Natural killer cell (primary cell): ENCODE results near the gene ABHD3. TPM values are rescaled to one million over a fixed set of nuclear protein-coding genes. Genes with fewer than 3 reads are reported as not detected.
"Not testable (repeated sequence)": the region's sequence is repeated elsewhere in the genome, so short reads cannot be mapped to it uniquely, and the experiment has no call there.

Experiments used
- ATAC-seq, 3 donors: fragments of 150-1000 bp in 2 of 3; fragments of 200-7000 bp in 1 of 3; cut with Tn5 transposase; 1 replicate in 1 of 3; 2 replicates in 2 of 3; pipeline ENCODE4 v1.10.0; 2021; ENCODE audit warnings: mild to moderate bottlenecking in 2 of 3, moderate library complexity in 2 of 3
- DNase-seq, 2 donors: peaks; one replicate each; pipeline versions ENCODE4 v3.0.0 to v3.0.0-alpha.2; 2013 to 2021; ENCODE audit warnings: mixed read lengths in 1 of 2
- H3K27ac ChIP-seq: one replicate; pipeline ENCODE4 v1.5.1; 2013; ENCODE audit warnings: mild to moderate bottlenecking, low read length
- H3K27me3 ChIP-seq: one replicate; pipeline ENCODE4 v1.6.1; 2013; ENCODE audit warnings: low read length; ENCODE audit not compliant: control insufficient read depth, insufficient read depth
- H3K36me3 ChIP-seq: one replicate; pipeline ENCODE4 v1.6.1; 2013; ENCODE audit warnings: low read length; ENCODE audit not compliant: control insufficient read depth, insufficient read depth
- H3K4me1 ChIP-seq: one replicate; pipeline ENCODE4 v1.6.1; 2013; ENCODE audit warnings: low read length; ENCODE audit not compliant: control insufficient read depth, insufficient read depth
- H3K4me3 ChIP-seq: one replicate; pipeline ENCODE4 v1.5.1; 2013; ENCODE audit warnings: low read length
- H3K9me3 ChIP-seq: one replicate; pipeline ENCODE4 v1.6.1; 2013; ENCODE audit warnings: low read length; ENCODE audit not compliant: control insufficient read depth, insufficient read depth
- H3K27ac Mint-ChIP-seq, 2 donors: one replicate each; pipeline ENCODE4 v1.8.0; 2022; ENCODE audit warnings: mild to moderate bottlenecking in 2 of 2, mixed read lengths in 2 of 2, moderate library complexity in 1 of 2
- H3K27me3 Mint-ChIP-seq, 2 donors: one replicate each; pipeline ENCODE4 v1.8.0; 2022; ENCODE audit warnings: low read depth in 2 of 2, mixed read lengths in 2 of 2
- H3K36me3 Mint-ChIP-seq: one replicate; pipeline ENCODE4 v1.8.0; 2022; ENCODE audit warnings: mixed read lengths
- H3K4me1 Mint-ChIP-seq, 2 donors: one replicate each; pipeline ENCODE4 v1.8.0; 2022; ENCODE audit warnings: mixed read lengths in 2 of 2
- H3K4me3 Mint-ChIP-seq: one replicate; pipeline ENCODE4 v1.8.0; 2022; ENCODE audit warnings: mild to moderate bottlenecking, moderate library complexity, mixed read lengths
- H3K9me3 Mint-ChIP-seq, 2 donors: one replicate each; pipeline ENCODE4 v1.8.0; 2022; ENCODE audit warnings: mixed read lengths in 2 of 2
- CTCF ChIP-seq: fragments of 200-600 bp; IDR thresholded peaks from one replicate; pipeline ENCODE4 v1.8.0; 2022; ENCODE audit warnings: antibody characterized with exemption
- WGBS: methylation state at CpG from one replicate; pipeline ENCODE4 v1.1.7; 2013; ENCODE audit warnings: missing lambda C conversion rate; ENCODE audit not compliant: insufficient coverage; 5-methylcytosine and 5-hydroxymethylcytosine counted together
- intact Hi-C: fragments of 100-400 bp; cut with micrococcal nuclease; formaldehyde crosslinking; loops from one replicate; pipeline ENCODE4 v1.14.2; 2022
- total RNA-seq, 4 donors: library from RNA; stranded (reverse); fragments of 120-200 nt in 1 of 4; gene quantifications; one replicate each; pipeline versions ENCODE4 v1.2.3 to v1.2.4, GENCODE V29; 2013 to 2022

Gene ABHD3
- total RNA-seq, 3 donors from 2014 or later (not counting 1 experiment from before 2014, with no cell fraction given): 39.9 to 47.3 (median 45.0) TPM

- 69% methylated on average over 20 of the region's 21 CpGs for WGBS
- Mint-ChIP-seq H3K4me3 (peak overlapping the region; percentile 97), H3K27ac (peak overlapping the region; percentile 93 to 95), H3K36me3 (no peaks in the 10 kb centered on the region), H3K27me3 (peaks cover 7 to 10% of the 10 kb centered on the region in 2 donors), H3K4me1 (peaks cover 25% of the 10 kb centered on the region in 2 donors), H3K9me3 (no peaks in the 10 kb centered on the region)
- DNase-seq (no peak), ATAC-seq (no peak)
- Histone ChIP-seq H3K36me3 (no peaks in the 10 kb centered on the region), H3K27ac (no peak overlapping the region), H3K4me1 (peaks cover 13% of the 10 kb centered on the region), H3K27me3 (no peaks in the 10 kb centered on the region), H3K9me3 (no peaks in the 10 kb centered on the region), H3K4me3 (no peak overlapping the region)
- TF ChIP-seq CTCF: no peak
- intact Hi-C loops: loop anchor here (1.0 kb wide), 2 partner anchors 36 to 140 kb away; partner anchors contain the start of genes ABHD3 and ESCO1
Observed at GRCh38 chr18:21739604-21740537, 35.3 kb upstream of the ABHD3 start.

GRCh38 chr18:21736926-21737325 is 32.4 kb upstream of the ABHD3 start:
- H3K4me1 ChIP-seq, H3K27ac ChIP-seq, H3K9me3 Mint-ChIP-seq, H3K27ac Mint-ChIP-seq, H3K4me3 ChIP-seq, ATAC-seq, H3K9me3 ChIP-seq, H3K36me3 Mint-ChIP-seq, DNase-seq, H3K27me3 ChIP-seq, H3K36me3 ChIP-seq, H3K4me3 Mint-ChIP-seq, intact Hi-C loops: not testable (repeated sequence)
- Mint-ChIP-seq H3K27me3 (peaks cover 7 to 10% of the 10 kb centered on the region in 2 donors), H3K4me1 (peaks cover 10% of the 10 kb centered on the region in 2 donors)
- 100% methylated on average over 1 of the region's 4 CpGs for WGBS

- no peaks in the 10 kb centered on the region for H3K9me3 ChIP-seq
- no peaks in the 10 kb centered on the region for H3K36me3 ChIP-seq
- Mint-ChIP-seq H3K27me3 (peaks cover 10 to 11% of the 10 kb centered on the region in 2 donors), H3K4me3 (no peak overlapping the region), H3K9me3 (no peaks in the 10 kb centered on the region), H3K27ac (peak overlapping the region; percentile 7 to 57), H3K36me3 (no peaks in the 10 kb centered on the region), H3K4me1 (peaks cover 7 to 8% of the 10 kb centered on the region in 2 donors)
- no peak overlapping the region for H3K4me3 ChIP-seq
- ATAC-seq (peak; percentile 1 to 40 (median 9)), DNase-seq (peak; percentile 23 to 72)
- peak overlapping the region; percentile 64 for H3K27ac ChIP-seq
- H3K27me3 ChIP-seq: no peaks in the 10 kb centered on the region
- TF ChIP-seq CTCF: no peak
- H3K4me1 ChIP-seq: peaks cover 3% of the 10 kb centered on the region
- 85% methylated on average over 12 of the region's 12 CpGs for WGBS
- intact Hi-C loops: no loop called here
Observed at GRCh38 chr18:21735452-21736015, 31.0 kb upstream of the ABHD3 start.

- Histone ChIP-seq H3K36me3 (no peaks in the 10 kb centered on the region), H3K4me1 (peaks cover 3% of the 10 kb centered on the region), H3K9me3 (no peaks in the 10 kb centered on the region), H3K27ac (no peak overlapping the region), H3K4me3 (no peak overlapping the region), H3K27me3 (no peaks in the 10 kb centered on the region)
- DNase-seq (no peak), ATAC-seq (no peak)
- H3K36me3 Mint-ChIP-seq: no peaks in the 10 kb centered on the region
- peaks cover 7 to 10% of the 10 kb centered on the region in 2 donors for H3K27me3 Mint-ChIP-seq
- no peak overlapping the region for H3K27ac Mint-ChIP-seq
- H3K4me1 Mint-ChIP-seq: no peaks in the 10 kb centered on the region
- no peak overlapping the region for H3K4me3 Mint-ChIP-seq
- intact Hi-C loops: no loop called here
- H3K9me3 Mint-ChIP-seq: no peaks in the 10 kb centered on the region
- TF ChIP-seq CTCF: no peak
- 93% methylated on average over 5 of the region's 5 CpGs for WGBS
Observed at GRCh38 chr18:21733011-21733410, 28.4 kb upstream of the ABHD3 start.
